Natural killer cell (primary cell): ENCODE data around the gene HMOX2. TPM values are rescaled to one million over a fixed set of nuclear protein-coding genes. Genes with fewer than 3 reads are reported as not detected.

Source experiments
- ATAC-seq, 3 donors: fragments of 150-1000 bp in 2 of 3; fragments of 200-7000 bp in 1 of 3; cut with Tn5 transposase; 1 replicate in 1 of 3; 2 replicates in 2 of 3; pipeline ENCODE4 v1.10.0; 2021; ENCODE audit warnings: mild to moderate bottlenecking in 2 of 3, moderate library complexity in 2 of 3
- DNase-seq, 2 donors: peaks; one replicate each; pipeline versions ENCODE4 v3.0.0 to v3.0.0-alpha.2; 2013 to 2021; ENCODE audit warnings: mixed read lengths in 1 of 2
- H3K27ac ChIP-seq: one replicate; pipeline ENCODE4 v1.5.1; 2013; ENCODE audit warnings: mild to moderate bottlenecking, low read length
- H3K27me3 ChIP-seq: one replicate; pipeline ENCODE4 v1.6.1; 2013; ENCODE audit warnings: low read length; ENCODE audit not compliant: control insufficient read depth, insufficient read depth
- H3K36me3 ChIP-seq: one replicate; pipeline ENCODE4 v1.6.1; 2013; ENCODE audit warnings: low read length; ENCODE audit not compliant: control insufficient read depth, insufficient read depth
- H3K4me1 ChIP-seq: one replicate; pipeline ENCODE4 v1.6.1; 2013; ENCODE audit warnings: low read length; ENCODE audit not compliant: control insufficient read depth, insufficient read depth
- H3K4me3 ChIP-seq: one replicate; pipeline ENCODE4 v1.5.1; 2013; ENCODE audit warnings: low read length
- H3K9me3 ChIP-seq: one replicate; pipeline ENCODE4 v1.6.1; 2013; ENCODE audit warnings: low read length; ENCODE audit not compliant: control insufficient read depth, insufficient read depth
- H3K27ac Mint-ChIP-seq, 2 donors: one replicate each; pipeline ENCODE4 v1.8.0; 2022; ENCODE audit warnings: mild to moderate bottlenecking in 2 of 2, mixed read lengths in 2 of 2, moderate library complexity in 1 of 2
- H3K27me3 Mint-ChIP-seq, 2 donors: one replicate each; pipeline ENCODE4 v1.8.0; 2022; ENCODE audit warnings: low read depth in 2 of 2, mixed read lengths in 2 of 2
- H3K36me3 Mint-ChIP-seq: one replicate; pipeline ENCODE4 v1.8.0; 2022; ENCODE audit warnings: mixed read lengths
- H3K4me1 Mint-ChIP-seq, 2 donors: one replicate each; pipeline ENCODE4 v1.8.0; 2022; ENCODE audit warnings: mixed read lengths in 2 of 2
- H3K4me3 Mint-ChIP-seq: one replicate; pipeline ENCODE4 v1.8.0; 2022; ENCODE audit warnings: mild to moderate bottlenecking, moderate library complexity, mixed read lengths
- H3K9me3 Mint-ChIP-seq, 2 donors: one replicate each; pipeline ENCODE4 v1.8.0; 2022; ENCODE audit warnings: mixed read lengths in 2 of 2
- CTCF ChIP-seq: fragments of 200-600 bp; IDR thresholded peaks from one replicate; pipeline ENCODE4 v1.8.0; 2022; ENCODE audit warnings: antibody characterized with exemption
- whole genome bisulfite sequencing: methylation state at CpG from one replicate; pipeline ENCODE4 v1.1.7; 2013; ENCODE audit warnings: missing lambda C conversion rate; ENCODE audit not compliant: insufficient coverage; 5-methylcytosine and 5-hydroxymethylcytosine counted together
- intact Hi-C: fragments of 100-400 bp; cut with micrococcal nuclease; formaldehyde crosslinking; loops from one replicate; pipeline ENCODE4 v1.14.2; 2022
- total RNA-seq, 4 donors: library from RNA; stranded (reverse); fragments of 120-200 nt in 1 of 4; gene quantifications; one replicate each; pipeline versions ENCODE4 v1.2.3 to v1.2.4, GENCODE V29; 2013 to 2022

The HMOX2 gene
- total RNA-seq, 3 donors from 2014 or later (not counting 1 experiment from before 2014, with no cell fraction given): 66.0 to 104 (median 77.3) TPM

GRCh38 chr16:4494746-4495490, 18.7 kb downstream of the HMOX2 start:
- Histone ChIP-seq H3K27ac (no peak overlapping the region), H3K4me3 (no peak overlapping the region), H3K9me3 (no peaks in the 10 kb centered on the region), H3K36me3 (peaks cover 25% of the 10 kb centered on the region), H3K4me1 (peaks cover 13% of the 10 kb centered on the region), H3K27me3 (no peaks in the 10 kb centered on the region)
- DNase-seq: no peak
- TF ChIP-seq CTCF: no peak
- no peaks in the 10 kb centered on the region for H3K9me3 Mint-ChIP-seq
- H3K36me3 Mint-ChIP-seq: no peaks in the 10 kb centered on the region
- peaks cover 57 to 64% of the 10 kb centered on the region in 2 donors for H3K4me1 Mint-ChIP-seq
- 94% methylated on average over 6 of the region's 6 CpGs for WGBS
- H3K27me3 Mint-ChIP-seq: no peaks in the 10 kb centered on the region
- intact Hi-C loops: no loop called here
- peak overlapping the region; percentile 78 to 88 for H3K27ac Mint-ChIP-seq
- no peak for ATAC-seq
- peak overlapping the region; percentile 42 for H3K4me3 Mint-ChIP-seq

GRCh38 chr16:4495766-4496165, 19.6 kb downstream of the HMOX2 start:
- no peak overlapping the region for H3K4me3 ChIP-seq
- no peaks in the 10 kb centered on the region for H3K9me3 ChIP-seq
- H3K27me3 ChIP-seq: no peaks in the 10 kb centered on the region
- DNase-seq (no peak), ATAC-seq (no peak)
- no peaks in the 10 kb centered on the region for H3K36me3 Mint-ChIP-seq
- H3K27me3 Mint-ChIP-seq: no peaks in the 10 kb centered on the region
- WGBS: 100% methylated on average over 2 of the region's 2 CpGs
- no peak for TF ChIP-seq CTCF
- intact Hi-C loops: no loop called here
- peaks cover 17% of the 10 kb centered on the region for H3K36me3 ChIP-seq
- H3K4me3 Mint-ChIP-seq: no peak overlapping the region
- peaks cover 57 to 63% of the 10 kb centered on the region in 2 donors for H3K4me1 Mint-ChIP-seq
- H3K4me1 ChIP-seq: peaks cover 10% of the 10 kb centered on the region
- no peak overlapping the region for H3K27ac ChIP-seq
- H3K9me3 Mint-ChIP-seq: no peaks in the 10 kb centered on the region
- H3K27ac Mint-ChIP-seq: peak overlapping the region; percentile 78 to 88

GRCh38 chr16:4496305-4496704, 20.1 kb downstream of the HMOX2 start:
- H3K27ac Mint-ChIP-seq: peak overlapping the region; percentile 78 to 88
- no peaks in the 10 kb centered on the region for H3K27me3 Mint-ChIP-seq
- no peaks in the 10 kb centered on the region for H3K36me3 Mint-ChIP-seq
- peaks cover 16% of the 10 kb centered on the region for H3K36me3 ChIP-seq
- H3K9me3 Mint-ChIP-seq: no peaks in the 10 kb centered on the region
- 91% methylated on average over 4 of the region's 4 CpGs for WGBS
- DNase-seq (no peak), ATAC-seq (no peak)
- H3K4me3 ChIP-seq: no peak overlapping the region
- H3K9me3 ChIP-seq: no peaks in the 10 kb centered on the region
- H3K4me1 Mint-ChIP-seq: peaks cover 57 to 64% of the 10 kb centered on the region in 2 donors
- no peaks in the 10 kb centered on the region for H3K27me3 ChIP-seq
- intact Hi-C loops: no loop called here
- H3K4me3 Mint-ChIP-seq: no peak overlapping the region
- peaks cover 10% of the 10 kb centered on the region for H3K4me1 ChIP-seq
- no peak for TF ChIP-seq CTCF
- H3K27ac ChIP-seq: no peak overlapping the region
